Islet precursor cell (in vitro differentiated cells): ENCODE measurements around the gene PUS10.
"Not testable (repeated sequence)": the region's sequence is repeated elsewhere in the genome, so short reads cannot be mapped to it uniquely, and the experiment has no call there.

Source experiments
- DNase-seq: peaks from one replicate; pipeline ENCODE4 v3.0.0-alpha.2; 2018

Gene PUS10

DNA sequence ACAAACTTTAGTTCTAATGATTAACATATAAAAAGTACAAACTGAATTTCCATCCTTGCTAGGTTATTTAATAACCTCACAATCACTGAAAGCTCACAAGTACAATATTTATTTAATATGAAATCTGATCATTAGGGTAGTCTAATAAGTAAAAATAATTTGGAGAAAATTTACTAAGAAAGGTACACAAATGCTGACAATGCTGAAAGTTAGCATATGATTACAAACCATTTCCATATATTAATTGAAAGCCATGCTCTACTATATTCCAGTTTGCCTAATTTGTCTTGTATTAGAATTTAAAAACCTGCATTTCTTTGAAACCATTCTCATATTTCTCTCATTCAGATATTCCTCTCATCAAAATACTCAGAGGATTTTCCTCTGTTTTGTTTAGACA is 8.7 kb downstream of the PUS10 start:
- DNase-seq = no peak

DNA sequence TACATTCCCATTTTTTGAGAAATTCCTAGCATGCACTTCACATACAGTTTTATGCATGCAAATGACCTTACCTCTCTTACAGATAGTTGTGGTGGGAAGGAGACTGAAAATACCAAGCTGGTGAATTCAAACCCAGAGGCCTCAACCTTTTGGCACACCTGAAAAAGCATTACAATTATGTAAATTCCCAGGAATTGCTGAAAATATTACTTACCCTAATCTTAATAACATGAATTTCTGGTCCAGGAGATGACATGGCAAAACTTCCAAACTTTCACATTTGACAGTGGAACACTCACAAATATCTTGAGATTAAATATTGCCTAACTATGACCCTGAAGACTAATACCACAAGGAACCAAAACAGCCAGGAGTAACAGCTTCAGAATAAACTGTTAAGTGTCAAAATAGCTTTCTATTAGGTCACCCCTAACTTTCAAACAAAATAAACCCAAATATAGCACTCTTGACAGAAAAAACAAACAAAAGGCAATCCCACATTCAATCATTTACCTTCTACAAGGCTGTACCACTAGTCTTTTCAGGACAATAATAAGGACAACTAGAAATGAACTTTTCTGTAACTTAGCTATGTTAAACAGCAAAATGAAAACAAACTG is 11.5 kb downstream of the PUS10 start:
- no peak for DNase-seq

DNA sequence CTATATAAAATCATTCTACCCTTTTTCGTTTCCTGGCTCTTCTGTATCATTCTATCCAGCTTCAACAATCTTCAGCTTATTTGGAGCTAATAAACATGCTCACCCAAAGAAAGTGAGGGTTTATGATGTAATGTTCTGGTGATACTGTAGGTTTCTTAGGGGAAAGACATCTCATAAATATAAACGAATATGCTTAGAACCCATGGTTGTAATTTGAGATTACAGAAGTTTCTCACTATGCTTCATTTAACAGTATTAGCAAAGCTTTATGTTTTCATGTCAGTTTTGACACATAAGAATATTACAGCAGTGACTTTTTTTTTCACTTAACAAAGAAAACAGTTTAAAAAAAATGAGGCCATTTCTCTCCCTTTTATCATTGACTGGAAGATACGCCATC is 12.3 kb downstream of the PUS10 start:
- DNase-seq = no peak

DNA sequence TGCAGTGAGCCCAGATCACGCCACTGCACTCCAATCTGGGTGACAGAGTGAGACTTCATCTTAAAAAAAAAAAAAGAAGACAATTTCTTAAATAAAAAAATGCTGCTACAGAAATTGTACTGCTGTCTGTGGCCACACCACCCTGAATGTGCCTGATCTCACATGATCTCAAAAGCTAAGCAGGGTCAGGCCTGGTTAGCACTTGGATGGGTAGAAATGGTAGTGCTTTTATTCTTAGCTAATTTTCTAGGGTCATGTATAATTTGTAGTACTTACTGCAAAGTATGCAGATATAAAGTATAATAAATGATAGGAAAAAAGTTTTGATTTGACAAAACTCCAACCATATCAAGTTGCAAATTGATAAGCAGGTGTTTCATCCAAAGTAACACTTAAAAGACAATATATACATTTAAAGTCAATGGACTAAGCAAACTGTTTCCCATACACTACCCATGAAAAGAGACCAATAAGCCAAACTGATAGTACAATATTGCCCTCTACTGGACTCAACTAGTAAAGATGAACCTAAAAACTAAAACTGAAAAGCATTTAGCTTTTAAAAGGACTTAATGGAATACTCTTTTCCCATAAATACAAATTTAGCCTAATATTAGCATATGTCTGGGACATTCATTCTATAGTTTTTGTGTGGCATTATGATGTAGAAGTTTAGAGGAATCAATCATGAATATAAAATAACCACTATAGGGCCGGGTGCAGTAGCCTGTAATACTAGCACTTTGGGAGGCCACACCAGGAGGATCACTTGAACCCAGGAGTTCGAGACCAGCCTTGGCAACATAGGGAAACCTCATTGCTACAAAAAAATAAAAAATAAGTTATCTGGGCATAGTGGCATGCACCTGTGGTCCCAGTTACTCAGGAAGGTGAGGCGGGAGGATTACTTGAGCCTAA is 19.2 kb downstream of the PUS10 start:
- no peak for DNase-seq

DNA sequence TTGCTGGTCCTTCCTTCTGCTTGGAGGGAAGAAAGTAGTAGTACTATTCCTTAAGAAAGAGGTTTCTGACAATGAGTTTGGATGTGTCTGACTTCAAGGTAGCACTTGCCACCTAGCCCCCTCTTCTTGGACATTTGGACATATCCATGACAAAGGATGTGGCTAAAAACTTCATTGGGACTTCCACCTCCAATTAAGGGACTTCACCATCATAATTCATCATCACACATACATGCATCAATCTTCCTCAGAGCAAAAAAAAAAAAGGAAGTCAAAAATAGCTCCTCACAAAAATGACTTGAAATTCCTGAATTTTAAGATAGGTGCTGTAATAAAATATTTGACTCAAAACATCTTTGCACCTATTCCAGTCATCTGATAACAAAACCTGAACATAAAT is 23.9 kb downstream of the PUS10 start:
- DNase-seq = no peak

DNA sequence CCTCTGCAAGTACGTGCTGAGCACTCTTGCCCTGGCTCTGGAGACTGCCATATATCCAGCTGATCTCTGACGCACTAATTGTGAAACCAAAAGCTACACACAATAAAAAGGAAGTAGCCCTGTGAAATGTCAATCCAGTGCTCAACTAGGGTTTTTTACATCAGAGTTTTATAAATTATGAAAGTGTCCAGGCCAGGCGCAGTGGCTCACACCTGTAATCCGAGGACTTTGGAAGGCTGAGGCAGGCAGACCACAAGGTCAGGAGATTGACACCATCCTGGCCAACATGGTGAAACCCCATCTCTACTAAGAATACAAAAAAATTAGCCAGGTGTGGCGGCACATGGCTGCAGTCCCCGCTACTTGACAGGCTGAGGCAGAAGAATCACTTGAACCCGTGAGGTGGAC is 25.1 kb downstream of the PUS10 start:
- no peak for DNase-seq

DNA sequence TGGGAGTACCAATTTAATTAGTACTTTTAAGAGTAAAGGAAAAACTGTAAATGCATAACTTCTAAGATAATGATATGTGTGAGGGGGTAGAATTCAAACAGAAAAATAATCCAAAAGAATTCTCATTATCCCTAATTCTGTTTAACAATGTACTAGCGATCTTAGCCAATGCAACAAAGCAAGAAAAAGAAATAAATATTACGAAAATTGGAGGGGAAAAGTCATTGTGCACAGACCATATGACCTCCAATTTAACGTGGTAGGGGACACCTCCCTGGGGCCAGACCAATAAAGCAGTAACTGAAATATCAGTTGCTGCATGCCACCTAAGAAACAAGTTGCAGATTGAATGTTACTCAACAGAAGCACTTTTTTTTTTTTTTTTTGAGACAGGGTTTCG is 26.4 kb downstream of the PUS10 start:
- DNase-seq = no peak

DNA sequence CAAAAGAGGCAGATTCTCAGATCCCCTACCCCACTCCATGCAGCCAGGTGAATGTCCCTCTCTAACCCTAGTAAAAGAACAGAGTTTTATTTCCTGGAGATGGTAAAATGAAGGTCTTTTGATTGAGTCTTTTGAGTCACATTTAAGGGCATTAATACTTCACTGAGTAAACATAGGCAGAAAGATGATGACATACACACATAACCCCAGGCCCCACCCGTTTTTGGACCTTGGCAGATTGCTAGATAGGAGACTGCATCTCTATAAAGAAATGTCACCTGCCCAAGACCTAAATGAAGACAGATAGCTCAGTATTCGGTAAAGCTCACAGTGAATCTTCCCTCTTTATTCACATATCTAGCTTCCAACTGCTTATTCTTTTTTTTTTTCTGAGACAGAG is 28.8 kb downstream of the PUS10 start:
- no peak for DNase-seq

DNA sequence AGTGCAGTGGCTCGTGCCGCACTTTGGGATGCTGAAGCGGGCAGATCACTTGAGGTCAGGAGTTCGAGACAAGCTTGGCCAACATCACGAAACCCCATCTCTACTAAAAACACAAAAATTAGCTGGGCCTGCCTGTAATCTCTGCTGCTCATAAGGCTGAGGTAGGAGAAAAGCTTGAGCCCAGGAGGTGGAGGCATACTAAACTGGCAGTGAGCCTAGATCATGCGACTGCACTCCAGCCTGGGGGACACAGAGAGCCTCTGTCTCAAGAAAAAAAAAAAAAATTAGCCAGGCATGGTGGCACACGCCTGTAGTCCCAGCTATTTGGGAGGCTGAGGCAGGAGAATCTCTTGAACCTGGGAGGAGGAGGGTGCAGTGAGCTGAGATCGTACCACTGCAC is 30.4 kb downstream of the PUS10 start:
- not testable (repeated sequence) for DNase-seq

DNA sequence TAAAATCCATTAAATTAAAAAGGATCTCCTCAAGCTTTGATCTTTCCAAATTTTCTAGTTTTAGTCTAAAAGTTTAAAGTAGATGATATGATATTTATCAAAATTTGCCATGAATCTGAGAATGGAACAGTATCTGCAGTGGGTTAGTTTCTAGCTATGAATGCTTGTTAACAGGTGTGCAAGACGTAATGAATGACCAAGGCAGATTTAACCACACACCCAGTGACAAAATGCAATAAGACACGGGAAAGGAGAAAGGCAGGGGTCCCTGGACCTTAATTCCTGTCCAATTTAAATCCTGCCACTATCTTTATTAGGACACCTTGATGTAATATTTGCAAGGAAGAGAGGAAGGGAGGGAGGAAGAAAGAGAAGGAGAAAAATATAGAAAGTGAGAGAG is 31.0 kb downstream of the PUS10 start:
- DNase-seq = no peak

DNA sequence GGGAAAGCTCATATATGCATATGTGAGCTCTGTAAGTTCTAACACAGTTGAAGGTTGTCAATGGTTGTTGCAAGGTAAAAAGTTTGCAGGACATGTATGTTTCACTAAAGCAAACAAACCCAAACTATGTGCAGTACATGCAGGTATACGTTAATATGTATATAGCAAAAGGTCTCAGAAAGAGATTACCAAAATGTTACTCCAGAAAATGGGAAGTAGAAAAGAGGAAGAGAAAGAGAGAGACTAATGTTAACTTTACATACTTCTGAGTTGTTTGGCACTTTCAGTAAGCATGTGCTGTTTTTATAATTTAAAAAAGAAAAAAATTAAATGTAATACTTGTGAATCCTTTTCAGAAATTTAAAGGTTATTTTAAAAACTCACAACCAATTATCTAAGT is 33.3 kb downstream of the PUS10 start:
- no peak for DNase-seq

DNA sequence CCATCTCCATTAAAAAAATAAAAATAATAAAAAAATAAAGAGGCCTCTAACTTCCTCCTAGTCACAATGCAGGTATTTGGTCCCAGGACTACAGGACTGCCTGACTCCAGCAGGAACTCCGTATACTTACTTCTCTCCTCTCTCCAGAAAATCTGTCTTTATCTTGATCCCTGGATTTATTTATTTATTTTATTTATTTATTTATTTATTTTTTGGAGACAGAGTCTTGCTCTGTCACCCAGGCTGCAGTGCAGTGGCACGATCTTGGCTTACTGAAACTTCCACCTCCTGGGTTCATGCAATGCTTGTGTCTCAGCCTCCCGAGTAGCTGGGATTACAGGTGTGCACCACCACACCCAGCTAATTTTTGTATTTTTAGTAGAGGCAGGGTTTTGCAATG is 36.0 kb downstream of the PUS10 start:
- not testable (repeated sequence) for DNase-seq

DNA sequence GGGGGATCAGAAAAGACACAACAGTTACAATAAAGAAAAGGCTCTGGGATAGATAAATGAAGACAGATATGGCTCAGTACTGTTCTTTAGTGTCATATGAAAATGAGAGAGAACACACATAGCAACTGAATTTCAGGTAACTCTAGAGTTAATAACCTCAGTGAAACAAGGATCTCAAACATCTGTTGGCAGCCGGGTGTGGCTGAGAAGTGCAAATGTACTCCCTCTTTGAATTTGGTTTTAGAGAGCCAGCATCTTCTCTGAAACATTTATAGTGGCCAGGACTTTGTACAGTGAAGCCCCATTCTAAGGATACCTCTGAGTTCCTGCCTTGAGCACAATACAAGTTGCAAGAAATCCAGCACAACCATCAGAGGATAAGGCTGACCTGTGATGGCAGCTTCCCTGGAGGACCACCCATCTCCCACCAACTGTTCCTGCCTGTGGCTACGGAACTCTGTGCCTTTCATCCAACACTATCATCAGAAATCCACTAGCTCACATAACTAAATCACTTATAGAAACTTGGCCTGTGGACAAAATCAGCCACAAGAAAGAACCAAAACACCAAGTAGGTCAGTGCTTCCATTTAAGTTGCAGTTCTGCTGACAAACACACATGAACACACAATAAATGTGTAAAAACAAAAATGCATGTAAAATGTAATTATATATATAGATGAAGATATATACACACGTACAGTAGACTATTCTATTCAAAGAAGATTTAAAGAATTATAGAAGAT is 37.8 kb downstream of the PUS10 start:
- no peak for DNase-seq

DNA sequence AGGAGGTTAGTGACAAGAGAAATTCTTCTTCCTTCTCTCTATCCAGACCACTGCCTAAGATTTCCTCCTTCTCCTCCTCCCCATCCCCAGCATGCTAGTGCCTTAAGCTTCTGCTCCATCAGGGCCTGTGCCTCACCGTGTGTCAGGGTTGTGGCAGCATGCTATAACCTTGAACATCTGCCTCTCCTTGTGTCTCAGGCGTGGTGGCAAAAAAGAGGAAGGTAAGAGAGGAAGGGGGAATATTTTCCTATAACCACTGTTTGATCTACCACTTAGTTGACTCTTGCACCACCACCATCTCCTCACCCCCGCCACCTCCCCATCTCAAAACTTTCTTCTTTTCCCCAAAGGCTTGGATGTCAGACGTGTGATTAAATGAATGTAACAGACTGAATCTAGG is 38.8 kb downstream of the PUS10 start:
- DNase-seq = no peak

DNA sequence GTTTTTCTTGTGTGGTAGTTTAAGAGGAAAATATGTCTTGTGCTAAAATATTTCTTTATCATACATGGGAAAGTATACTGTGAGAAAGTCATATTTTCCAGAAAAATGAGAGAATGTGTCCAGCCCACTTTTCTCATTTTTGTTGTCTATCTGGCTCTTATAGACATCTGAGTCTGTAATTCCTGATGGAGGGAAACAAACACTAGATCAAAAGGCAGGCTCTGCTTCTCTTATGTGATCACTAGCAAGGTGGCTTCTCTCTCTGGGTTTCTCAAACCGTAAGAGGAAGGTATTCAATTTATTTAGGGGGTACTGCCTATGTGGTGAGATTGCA is 40.5 kb downstream of the PUS10 start:
- DNase-seq = no peak

DNA sequence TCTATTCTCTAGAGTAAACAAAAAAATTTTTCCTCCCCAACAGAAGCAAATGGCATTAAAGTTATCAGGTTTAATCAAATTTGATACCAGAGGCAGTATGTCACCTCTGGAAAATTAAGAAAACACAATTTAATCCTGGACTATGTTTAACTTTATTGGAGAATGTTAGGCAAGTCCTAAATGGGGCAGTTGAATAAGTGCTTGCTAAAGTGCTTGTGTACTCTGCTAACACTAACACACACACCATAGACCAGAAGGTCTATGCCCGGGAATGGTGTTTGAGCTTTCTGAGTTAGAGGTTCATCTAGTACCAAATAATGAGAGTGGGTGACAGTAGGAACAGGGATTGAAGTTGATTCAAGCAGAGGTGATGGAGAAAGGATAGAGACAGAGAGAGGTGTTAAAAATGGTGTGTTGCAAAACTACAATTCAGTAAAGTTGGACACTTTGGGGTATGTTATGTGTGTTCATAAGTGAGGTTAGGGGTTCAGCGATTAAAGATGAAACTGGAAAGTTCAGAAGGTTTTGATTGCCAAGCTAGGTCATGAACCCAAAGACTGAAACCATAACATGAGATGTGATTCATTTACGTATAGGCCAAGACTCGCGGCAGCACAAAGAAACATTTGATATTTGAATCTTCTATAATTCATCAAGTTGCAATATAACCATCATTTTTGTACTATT is 41.0 kb downstream of the PUS10 start:
- DNase-seq = no peak

DNA sequence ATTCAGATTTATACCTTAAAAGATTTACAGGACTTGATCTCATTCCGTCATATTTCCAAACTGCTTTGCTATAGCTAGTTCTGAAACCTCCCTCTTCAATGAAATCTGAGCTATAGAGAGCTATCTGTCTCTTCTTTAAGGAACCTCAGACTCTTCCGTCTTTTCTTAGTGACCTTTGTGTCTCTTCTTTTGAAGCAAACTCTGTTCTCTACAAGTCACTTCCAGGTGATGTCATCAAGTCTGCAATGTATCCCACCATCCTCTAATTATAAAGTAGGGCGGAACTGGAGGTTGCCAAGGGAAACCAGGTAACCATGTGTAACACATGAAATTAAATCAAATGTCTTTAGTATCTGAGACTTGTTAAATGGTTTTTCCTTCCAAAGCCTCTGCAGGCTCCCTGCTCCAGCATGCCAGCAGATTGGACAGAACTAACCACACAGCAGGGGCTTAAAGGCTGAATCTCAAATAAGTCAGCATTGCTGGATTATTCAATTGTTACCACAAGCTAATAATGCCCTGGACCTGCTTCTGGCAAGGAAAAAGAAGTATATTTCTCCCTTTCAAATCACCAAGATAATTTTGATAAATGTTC is 41.7 kb downstream of the PUS10 start:
- DNase-seq = no peak

DNA sequence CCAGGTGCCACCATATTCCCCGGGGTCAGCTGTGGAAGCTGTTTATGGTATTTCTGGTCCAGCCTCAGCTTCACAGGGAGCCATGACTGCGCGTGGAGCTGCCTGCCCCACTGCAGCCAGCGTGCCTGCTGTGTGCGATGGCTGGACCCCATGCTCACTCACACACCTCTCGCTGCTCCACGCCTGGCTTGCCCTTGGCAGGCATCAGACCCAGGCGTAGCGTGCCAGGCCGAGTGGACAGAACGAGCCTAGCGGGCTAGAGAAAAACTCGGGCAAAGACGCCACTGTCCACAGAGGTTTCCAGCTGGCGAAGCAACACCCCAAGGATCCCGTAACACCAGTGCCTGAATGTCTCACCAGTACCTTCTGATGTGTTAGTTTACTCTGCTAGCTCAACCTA is 43.4 kb downstream of the PUS10 start:
- DNase-seq = no peak

DNA sequence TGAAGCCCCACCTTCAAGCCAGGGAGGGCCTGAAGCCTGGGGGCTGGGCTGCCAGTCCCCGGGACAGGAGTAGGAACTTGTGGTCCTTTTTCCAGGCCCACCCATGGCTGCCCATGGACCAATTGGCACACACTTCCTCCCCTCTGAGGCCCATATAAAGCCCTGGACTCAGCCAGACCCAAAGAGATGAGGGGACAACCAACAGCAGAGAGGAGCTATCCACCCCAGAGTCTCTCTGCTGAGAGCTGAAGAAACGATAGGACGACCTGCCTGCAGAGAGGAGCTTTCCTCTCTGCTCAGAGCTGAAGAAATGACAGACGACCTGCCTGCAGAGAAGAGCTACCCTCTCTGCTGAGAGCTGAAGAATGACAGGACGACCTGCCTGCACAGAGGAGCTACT is 44.4 kb downstream of the PUS10 start:
- DNase-seq = no peak

DNA sequence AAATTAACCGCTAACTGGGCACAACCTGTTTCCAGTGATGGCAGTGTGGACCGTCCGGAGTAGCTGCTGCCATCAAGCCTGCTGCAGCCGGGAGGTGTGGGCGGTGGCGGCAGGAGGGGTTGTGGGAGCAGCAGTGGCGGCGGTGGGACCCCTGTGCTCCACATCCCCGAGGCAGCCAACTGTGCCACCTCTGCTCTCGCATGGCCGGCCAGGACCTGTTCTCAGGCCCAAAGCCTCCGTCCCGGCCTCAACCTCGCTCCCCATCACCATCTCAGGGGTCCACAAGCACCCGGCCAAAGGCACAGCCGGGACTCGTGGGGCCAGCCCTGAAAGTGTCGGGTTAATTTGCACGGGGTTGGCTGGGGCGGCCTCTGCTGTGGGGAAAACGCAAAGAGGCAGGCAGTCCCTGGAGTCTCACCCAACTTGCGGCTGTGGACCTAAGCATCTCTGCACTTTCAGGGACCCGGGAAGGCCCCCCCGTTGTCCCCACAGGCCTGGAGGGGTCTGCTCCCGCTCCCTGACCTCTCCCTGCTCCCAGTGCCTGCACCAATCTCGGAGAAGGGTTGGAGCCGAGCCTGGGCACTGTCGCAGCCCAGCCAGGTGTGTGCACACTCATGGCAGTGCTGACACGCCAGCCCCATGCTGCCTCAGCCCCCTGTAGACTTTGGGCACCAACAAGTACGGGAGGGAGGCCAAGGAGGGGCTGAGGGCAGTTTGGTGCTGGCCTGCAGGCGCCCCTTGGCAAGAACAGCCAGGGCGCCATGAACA is 45.0 kb downstream of the PUS10 start:
- DNase-seq = no peak

DNA sequence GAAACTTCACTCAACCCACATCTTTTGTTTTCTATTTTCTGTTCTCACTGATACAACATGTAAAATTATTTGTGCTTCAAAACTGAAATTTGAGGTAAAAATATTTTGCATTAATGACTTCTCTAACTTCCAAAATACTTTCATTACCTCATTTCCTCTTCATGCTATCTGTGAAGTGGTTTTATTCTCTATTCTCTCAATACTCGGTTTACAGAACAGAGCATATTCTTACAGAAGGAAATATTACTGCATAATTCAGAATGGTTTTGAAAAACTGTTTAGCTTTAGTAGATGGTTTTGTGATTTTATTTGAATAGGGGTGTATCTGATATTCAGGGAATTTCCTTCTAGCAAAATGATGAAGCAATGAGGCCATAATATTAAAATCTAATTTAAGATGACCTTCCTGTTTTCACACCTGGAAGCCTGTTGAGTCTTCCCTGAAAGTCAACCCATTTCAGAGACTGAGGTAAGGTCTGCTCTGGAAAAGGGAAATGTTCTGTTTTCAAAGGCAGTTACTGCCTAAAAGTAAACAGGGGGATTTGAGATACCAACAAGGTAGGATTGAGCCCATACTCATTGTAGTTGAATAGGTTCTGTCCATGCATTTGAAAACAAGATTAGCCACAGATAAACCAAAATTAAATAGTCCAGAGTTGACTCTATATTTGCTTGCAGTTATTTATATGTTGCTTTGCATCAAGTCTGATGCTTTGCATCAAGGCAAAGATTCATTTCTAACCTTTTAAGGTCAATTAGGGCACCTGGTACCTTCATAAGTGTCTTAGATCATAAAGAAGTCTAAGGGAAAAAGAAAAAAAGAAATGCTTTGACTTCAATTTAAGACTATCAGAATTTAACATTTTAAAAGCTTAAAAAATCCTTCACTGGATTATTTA is 51.3 kb downstream of the PUS10 start:
- DNase-seq = no peak
